Mucosa of descending colon (tissue), 3 donors: ENCODE results near the gene ZNF213. TPM values are rescaled to one million over a fixed set of nuclear protein-coding genes. Genes with fewer than 3 reads are reported as not detected.

Source experiments
- ATAC-seq: fragments of 200-7000 bp; cut with Tn5 transposase; one replicate; pipeline ENCODE4 v1.9.1; 2020; ENCODE audit warnings: mild to moderate bottlenecking, moderate library complexity
- DNase-seq, 3 donors: peaks; one replicate each; pipeline ENCODE4 v3.0.0-alpha.2; 2020
- H3K36me3 ChIP-seq: fragments of 200-600 bp; one replicate; pipeline ENCODE4 v1.8.0; 2021; ENCODE audit warnings: low read depth, mild to moderate bottlenecking
- H3K4me1 ChIP-seq: fragments of 200-600 bp; one replicate; pipeline ENCODE4 v1.8.0; 2021; ENCODE audit warnings: low read depth, mild to moderate bottlenecking
- H3K4me3 ChIP-seq: fragments of 200-600 bp; one replicate; pipeline ENCODE4 v1.8.0; 2021; ENCODE audit warnings: mild to moderate bottlenecking
- H3K9me3 ChIP-seq: fragments of 200-600 bp; one replicate; pipeline ENCODE4 v1.8.0; 2021; ENCODE audit warnings: mild to moderate bottlenecking
- CTCF ChIP-seq: fragments of 200-600 bp; IDR thresholded peaks from one replicate; pipeline ENCODE4 v1.8.0; 2022; ENCODE audit warnings: antibody characterized with exemption, mild to moderate bottlenecking
- intact Hi-C, 2 donors: fragments of 100-400 bp; cut with DNase I in 1 of 2; cut with micrococcal nuclease in 1 of 2; formaldehyde crosslinking; loops; one replicate each; pipeline versions ENCODE4 v1.11.0 to v1.11.1; 2022; cut with DNase I, micrococcal nuclease
- total RNA-seq, 3 donors: library from RNA; stranded (reverse); fragmentation: NEBNext Ultra II Directional in 2 of 3; extraction: Animal tissue kit (Norgen Biotek cat#: 25700) in 2 of 3; gene quantifications; one replicate each; pipeline versions ENCODE4 v1.2.1 to v1.2.4, GENCODE V29; 2021 to 2023
- donor health status: DM: no; HTN: no; CAD: no; lungs with moderate emphysema.
- donor health status: DM: no; HTN: no; CAD: no.
- donor health status: DM: no; HTN: yes; CAD: no.

ZNF213 gene
- total RNA-seq, 3 donors from 2014 or later = 10.3 to 18.1 (median 14.1) TPM

GRCh38 chr16:3183445-3184139 lies 48.8 kb downstream of the ZNF213 start:
- H3K9me3 ChIP-seq = no peaks in the 10 kb centered on the region
- intact Hi-C loops = no loop called here
- H3K4me1 ChIP-seq = peaks cover 13% of the 10 kb centered on the region
- H3K36me3 ChIP-seq = no peaks in the 10 kb centered on the region
- no peak overlapping the region for H3K4me3 ChIP-seq
- DNase-seq (no peak), ATAC-seq (no peak)
- no peak for TF ChIP-seq CTCF

- ATAC-seq (peak; percentile 47), DNase-seq (no peak)
- Histone ChIP-seq H3K4me1 (peaks cover 24% of the 10 kb centered on the region), H3K4me3 (no peak overlapping the region), H3K36me3 (no peaks in the 10 kb centered on the region), H3K9me3 (no peaks in the 10 kb centered on the region)
- intact Hi-C loops = no loop called here
- no peak for TF ChIP-seq CTCF
Observed at GRCh38 chr16:3186946-3187690, 52.3 kb downstream of the ZNF213 start.

- Histone ChIP-seq H3K9me3 (no peaks in the 10 kb centered on the region), H3K4me1 (peaks cover 18% of the 10 kb centered on the region), H3K36me3 (no peaks in the 10 kb centered on the region), H3K4me3 (no peak within 1 kb of the TSS)
- no peak for TF ChIP-seq CTCF
- DNase-seq (no peak), ATAC-seq (no peak)
- intact Hi-C loops = no loop called here
Observed at GRCh38 chr16:3187798-3188674, 53.2 kb downstream of the ZNF213 start, which contains the start of gene OR1F1. Gene OR1F1 (plus strand): TSS chr16:3188204.

GRCh38 chr16:3188675-3188924 lies 53.8 kb downstream of the ZNF213 start:
- intact Hi-C loops = no loop called here
- Histone ChIP-seq H3K4me3 (no peak overlapping the region), H3K36me3 (no peaks in the 10 kb centered on the region), H3K9me3 (no peaks in the 10 kb centered on the region), H3K4me1 (peaks cover 16% of the 10 kb centered on the region)
- DNase-seq (no peak), ATAC-seq (no peak)
- no peak for TF ChIP-seq CTCF

GRCh38 chr16:3188925-3189825 lies 54.3 kb downstream of the ZNF213 start:
- no peaks in the 10 kb centered on the region for H3K9me3 ChIP-seq
- H3K36me3 ChIP-seq = no peaks in the 10 kb centered on the region
- H3K4me1 ChIP-seq = peaks cover 16% of the 10 kb centered on the region
- no peak overlapping the region for H3K4me3 ChIP-seq
- intact Hi-C loops = no loop called here
- no peak for TF ChIP-seq CTCF
- DNase-seq (no peak), ATAC-seq (peak; percentile 39)
